Stimulated activated CD4-positive, alpha-beta T cell treated with anti-CD3 and anti-CD28 coated beads, Interleukin-12 subunit alpha, Interleukin-12 subunit beta, amount 100 ng/mL, for 24 hours (primary cell): Measurements from ENCODE around the gene CRYL1.

ENCODE experiments used
- DNase-seq, 2 experiments: peaks; one replicate each; pipeline ENCODE4 v3.0.0-alpha.2; 2020; ENCODE audit warnings: low read depth in 2 of 2

Gene CRYL1, protein sequence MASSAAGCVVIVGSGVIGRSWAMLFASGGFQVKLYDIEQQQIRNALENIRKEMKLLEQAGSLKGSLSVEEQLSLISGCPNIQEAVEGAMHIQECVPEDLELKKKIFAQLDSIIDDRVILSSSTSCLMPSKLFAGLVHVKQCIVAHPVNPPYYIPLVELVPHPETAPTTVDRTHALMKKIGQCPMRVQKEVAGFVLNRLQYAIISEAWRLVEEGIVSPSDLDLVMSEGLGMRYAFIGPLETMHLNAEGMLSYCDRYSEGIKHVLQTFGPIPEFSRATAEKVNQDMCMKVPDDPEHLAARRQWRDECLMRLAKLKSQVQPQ

GRCh38 chr13:20525601-20526544 is at the start of gene CRYL1:
TSS of gene CRYL1 (minus strand) at chr13:20525857. CDS start at chr13:20525794, 63 bp downstream.
- peak; percentile 43 to 63 for DNase-seq

GRCh38 chr13:20573636-20574035 is 48.0 kb upstream of the CRYL1 start:
- no peak for DNase-seq

- DNase-seq, result no peak
These were observed 47.5 kb upstream of the CRYL1 start for GRCh38 chr13:20573186-20573585.

DNA sequence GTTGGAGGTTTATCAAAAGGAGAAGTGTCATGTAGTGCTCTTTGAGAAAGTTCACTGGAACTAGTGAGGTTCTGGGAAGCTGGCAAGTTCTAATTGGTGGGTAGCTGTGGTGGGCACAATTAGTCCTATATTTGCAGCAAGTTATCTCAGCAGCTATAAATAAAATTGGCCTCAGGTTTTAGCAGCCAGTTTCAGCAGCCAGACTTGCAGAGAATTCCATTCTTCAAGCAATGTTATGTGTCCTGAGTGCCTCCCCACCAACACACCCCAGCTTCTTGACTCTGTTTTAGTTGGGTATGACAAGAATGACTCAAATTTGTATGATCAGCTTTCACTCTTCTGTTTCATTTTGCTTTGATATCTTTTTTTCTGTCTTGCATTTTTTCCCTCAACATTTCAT is 46.0 kb upstream of the CRYL1 start:
- no peak for DNase-seq

DNA sequence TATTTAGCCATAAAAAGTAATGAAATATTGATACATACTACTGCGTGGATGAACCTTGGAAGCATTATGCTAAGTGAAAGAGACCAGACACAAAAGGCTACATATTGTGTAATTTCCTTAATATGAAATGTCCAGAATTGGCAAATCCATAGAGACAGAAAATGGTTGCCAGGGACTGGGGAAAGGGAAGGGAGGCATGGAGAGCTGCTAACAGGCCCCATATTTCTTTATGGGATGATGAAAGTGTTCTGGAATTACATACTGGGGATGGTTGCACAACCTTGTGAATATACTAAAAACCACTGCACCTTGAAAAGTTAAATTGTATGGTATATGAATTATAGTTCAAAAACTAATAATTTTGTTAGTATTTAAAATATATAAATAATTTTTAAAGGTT is 44.9 kb upstream of the CRYL1 start:
- DNase-seq, result no peak

DNA sequence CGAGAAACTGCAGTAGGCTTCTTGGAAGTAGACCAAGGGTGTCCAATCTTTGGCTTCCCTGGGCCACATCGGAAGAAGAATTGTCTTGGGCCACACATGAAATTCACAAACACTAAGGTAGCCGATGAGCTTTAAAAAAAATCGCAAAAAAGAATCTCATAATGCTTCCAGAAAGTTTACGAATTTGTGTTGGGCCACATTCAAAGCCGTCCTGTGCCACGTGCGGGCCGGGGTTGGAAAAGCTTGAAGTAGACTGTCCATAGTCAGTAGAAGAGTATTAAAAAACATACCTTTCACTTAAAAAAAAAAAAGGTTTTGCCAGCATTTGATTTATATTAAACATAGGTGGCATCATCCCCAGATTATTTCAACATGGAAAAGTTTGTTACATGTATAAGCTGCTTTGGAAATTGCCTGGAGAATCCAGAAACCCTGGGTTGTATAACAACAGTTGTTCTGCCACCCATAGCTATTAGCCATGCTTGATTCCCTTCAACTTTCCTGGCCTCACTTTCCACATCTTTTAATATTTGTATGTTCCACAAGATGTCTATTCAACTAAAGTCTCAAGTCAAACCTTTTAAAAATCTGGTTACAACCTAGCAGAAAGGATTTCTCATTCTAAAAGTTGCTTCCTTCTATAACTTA is 42.3 kb upstream of the CRYL1 start:
- no peak for DNase-seq

GRCh38 chr13:20566898-20567874 is 41.5 kb upstream of the CRYL1 start, which contains the start of gene IFT88:
TSS of gene IFT88 (plus strand) at chr13:20567157. CDS start at chr13:20574386, 7,229 bp downstream.
- DNase-seq, result peak; percentile 51 to 77

DNA sequence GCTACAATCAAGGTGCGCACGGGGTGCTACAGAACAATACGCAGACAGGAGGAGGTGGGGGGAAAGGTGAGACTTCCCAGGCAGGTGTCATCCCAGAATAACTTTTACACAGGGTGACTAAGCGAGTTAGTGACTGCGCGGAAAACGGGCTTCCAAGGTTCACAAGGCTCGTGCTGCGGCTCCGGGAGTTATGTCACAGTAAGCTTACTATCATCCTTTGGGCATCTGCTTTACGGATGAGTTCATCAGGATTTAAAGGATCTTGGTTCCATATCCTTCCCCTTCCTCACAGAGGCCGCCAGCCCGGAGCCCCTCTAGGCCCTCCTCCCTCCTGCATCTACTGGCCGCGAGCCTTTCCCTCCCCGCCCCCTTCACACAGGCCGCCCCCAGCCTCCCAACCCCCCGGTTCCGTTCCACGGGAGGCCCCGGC is 40.8 kb upstream of the CRYL1 start:
- peak in 1 of 2 experiments; percentile 7 for DNase-seq

DNA sequence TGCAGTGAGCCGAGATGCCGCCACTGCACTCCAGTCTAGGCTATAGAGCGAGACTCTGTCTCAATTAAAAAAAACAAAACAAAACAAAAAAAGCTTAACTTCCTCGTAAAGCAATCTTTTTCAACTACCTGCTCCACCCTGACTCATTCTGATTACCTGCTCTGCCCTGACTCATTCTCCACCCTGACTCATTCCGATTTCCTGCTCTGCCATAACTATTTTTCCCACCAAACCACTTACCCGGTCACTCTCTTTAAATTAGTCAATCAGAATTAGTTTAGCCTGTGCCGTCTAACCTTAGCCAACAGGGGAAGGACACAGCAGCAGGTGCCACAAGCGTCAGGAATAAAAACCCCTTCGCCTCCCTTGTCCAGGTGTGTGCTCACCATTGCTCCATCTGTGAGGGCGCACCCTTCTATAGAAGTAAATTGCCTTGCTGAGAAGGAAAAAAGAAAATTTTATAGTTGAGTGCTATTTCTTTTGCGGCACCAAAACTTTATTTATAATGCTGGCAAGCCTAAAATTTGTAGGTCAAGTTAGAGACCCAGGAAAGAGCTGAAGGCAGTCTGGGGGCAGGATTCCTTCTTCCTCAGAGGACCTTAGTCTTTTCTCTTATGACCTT is 39.6 kb upstream of the CRYL1 start:
- no peak for DNase-seq

DNA sequence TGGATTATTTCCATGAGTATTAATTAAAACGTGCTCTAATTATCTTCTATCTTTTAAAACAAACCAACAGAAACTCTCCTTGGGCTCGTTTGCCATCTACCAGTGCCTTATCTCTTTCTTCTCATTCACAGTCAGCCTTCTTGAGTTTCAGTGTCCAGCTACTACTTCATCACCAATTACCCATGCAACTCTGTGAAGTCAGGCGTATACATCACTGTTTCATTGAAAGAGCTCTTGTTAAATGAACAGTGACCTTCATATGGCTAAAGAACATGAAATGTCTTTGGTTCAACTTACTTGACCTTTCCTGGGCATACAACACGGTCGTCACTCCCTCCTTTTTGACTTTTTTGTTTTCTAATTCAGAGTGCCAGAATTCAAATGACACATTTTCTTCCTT is 36.1 kb upstream of the CRYL1 start:
- DNase-seq, result no peak

GRCh38 chr13:20559659-20560356 is 34.2 kb upstream of the CRYL1 start:
- no peak for DNase-seq

- DNase-seq, result no peak
These were observed 33.3 kb upstream of the CRYL1 start for GRCh38 chr13:20558982-20559381.

GRCh38 chr13:20553311-20553710 is 27.7 kb upstream of the CRYL1 start:
- DNase-seq, result no peak

GRCh38 chr13:20550799-20551198 is 25.1 kb upstream of the CRYL1 start:
- DNase-seq, result no peak

- no peak for DNase-seq
These were observed 21.8 kb upstream of the CRYL1 start for GRCh38 chr13:20547479-20547908.

DNA sequence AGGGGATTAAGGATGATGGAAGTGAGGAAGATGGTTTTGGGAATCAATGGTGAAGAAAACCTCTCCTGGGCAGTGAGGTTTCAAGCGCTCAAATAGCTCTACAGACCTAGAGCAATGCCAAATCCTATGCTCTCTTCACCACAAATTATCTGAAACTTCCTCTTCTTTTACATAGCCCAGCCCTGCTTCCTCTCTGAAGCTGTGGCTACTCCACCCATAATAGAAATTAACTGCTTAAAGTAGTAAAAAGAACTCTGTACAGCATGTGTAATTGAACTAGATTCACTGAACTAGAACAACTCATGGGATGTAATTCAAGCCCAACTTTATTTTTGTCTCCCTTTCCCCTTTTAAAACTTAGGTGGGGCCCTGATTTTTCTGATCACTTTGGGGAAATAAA is 20.9 kb upstream of the CRYL1 start:
- no peak for DNase-seq

GRCh38 chr13:20544201-20544923 is 18.7 kb upstream of the CRYL1 start:
- DNase-seq, result no peak

- no peak for DNase-seq
These were observed 11.3 kb upstream of the CRYL1 start for GRCh38 chr13:20536992-20537391.

DNA sequence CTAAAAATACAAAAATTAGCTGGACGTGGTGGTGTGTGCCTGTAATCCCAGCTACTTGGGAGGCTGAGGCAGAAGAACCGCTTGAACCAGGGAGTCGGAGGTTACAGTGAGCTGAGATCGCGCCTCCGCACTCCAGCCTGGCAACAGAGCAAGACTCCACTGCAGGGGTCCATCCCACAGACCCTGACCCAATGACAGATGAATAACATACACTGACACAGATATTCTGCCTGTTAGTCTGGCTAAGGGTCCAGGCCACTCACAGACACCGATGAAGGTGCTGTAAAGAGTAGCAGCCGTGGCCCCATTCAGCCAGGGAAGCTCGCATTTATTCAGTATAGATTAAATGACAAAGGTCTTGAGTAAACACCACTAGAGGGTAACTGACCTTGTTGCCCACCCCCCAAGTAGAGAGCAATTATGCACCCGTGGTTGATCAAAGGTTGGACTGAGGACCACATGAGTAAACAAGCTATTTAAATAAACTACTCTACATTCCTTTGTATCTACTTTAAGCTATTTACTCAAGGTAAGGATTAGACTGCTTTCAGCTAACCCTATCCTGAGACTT is 8.5 kb upstream of the CRYL1 start:
- no peak for DNase-seq
